NOMO-1 treated with dmso at 0.1 percent for 144 hours (cell line): Measurements from ENCODE around the gene ABR.

Experiments used
- DNase-seq: peaks from one replicate; lab custom pipeline; 2025; ENCODE audit not compliant: unreplicated experiment; lab: John Stamatoyannopoulos, UW

Gene ABR

GRCh38 chr17:1097972-1098744 is 81.6 kb downstream of the ABR start:
- DNase-seq = peak; percentile 72

- DNase-seq = no peak
These were observed 83.6 kb downstream of the ABR start for GRCh38 chr17:1096215-1096614.

- no peak for DNase-seq
These were observed 84.0 kb downstream of the ABR start for GRCh38 chr17:1095853-1096173.

DNA sequence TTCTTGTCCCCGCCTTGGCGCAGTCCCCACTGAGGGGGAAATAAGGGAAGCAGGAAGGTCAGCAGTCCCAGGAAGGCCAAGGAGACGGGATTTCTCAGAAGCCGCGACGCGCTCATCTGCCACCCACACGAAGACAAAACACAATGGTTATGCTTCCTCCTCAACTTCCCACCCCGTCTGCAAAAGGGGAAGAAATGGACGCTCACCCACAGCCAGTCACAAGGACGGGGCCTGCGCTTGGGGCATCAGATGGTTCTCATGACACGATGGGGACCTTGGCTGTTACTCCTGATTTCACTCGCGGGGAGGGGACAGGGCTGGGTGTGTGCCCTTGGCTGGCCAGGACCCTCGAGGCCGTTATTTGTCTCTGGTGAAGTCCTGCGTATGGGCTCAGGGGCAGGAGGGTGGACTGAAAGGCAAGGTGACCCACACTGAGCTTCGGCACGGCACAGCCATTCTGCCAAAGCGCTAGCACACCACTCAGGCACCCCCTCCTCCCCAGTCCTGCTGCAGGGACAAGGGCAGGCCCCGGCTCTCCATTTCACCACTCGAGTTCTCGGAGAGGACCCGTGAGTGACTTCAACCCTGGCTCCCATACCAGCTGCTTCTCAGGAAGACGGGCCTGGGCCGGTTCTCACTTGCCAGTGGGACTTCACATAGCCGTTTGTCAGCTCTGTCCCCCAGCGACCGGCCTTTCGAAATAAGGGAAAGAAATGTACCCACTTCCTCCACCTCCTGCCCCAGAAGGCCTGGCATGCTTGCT is 84.5 kb downstream of the ABR start:
- DNase-seq = peak; percentile 36

DNA sequence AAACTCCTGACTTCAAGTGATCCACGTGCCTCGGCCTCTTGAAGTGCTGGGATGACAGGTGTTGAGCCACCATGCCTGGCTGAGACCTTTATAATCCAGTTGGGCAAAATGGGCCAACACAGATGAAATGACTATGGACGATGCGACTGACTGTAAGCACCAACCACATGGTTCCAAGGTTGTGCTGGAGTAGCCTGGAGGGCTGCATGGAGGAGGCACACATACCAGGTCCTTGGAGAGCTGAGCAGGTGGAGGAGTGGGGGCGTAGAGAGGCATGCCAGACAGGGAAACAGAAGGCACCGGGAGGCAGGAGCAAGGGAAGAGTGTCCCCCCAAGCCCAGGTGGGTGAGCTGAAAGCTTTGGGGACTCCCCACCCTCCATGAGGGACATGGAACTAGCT is 85.2 kb downstream of the ABR start:
- DNase-seq = no peak

DNA sequence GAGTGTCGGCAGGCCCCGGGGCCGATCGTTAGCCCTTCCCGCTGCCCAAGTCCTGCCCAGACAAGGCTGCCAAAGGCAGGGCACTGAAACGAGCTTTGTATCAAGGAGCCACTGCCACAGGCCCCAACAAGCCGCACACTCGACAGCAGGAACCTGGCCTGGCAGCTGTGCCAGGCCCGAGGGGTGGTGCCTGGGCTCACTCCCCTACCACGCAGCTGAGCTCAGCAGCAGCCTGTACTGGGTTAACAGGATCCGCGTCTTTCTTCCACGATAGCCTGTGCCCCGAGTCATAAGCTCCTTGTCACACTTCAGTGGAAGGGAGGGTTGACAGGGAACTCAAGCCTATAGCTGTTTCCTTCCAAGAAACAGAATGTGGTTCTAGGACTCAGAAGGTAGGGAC is 87.9 kb downstream of the ABR start:
- no peak for DNase-seq

DNA sequence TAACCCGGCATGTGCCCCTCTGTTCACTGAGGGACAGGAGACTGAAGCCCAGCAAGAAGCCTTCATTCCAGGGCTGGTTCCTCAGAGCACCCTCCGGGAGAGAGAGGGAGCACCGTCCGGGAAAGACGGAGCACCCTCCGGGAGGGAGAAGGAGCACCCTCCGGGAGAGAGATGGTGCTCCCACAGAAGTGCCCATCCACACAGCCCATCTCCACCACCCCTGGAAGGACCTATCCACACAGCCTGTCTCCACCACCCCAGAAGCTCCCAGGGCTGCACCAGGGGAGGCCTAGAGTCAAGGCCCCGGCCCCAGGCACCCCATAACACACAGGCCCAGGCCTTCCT is 88.6 kb downstream of the ABR start:
- DNase-seq = no peak

GRCh38 chr17:1090465-1091189 is 89.2 kb downstream of the ABR start:
- DNase-seq = no peak

DNA sequence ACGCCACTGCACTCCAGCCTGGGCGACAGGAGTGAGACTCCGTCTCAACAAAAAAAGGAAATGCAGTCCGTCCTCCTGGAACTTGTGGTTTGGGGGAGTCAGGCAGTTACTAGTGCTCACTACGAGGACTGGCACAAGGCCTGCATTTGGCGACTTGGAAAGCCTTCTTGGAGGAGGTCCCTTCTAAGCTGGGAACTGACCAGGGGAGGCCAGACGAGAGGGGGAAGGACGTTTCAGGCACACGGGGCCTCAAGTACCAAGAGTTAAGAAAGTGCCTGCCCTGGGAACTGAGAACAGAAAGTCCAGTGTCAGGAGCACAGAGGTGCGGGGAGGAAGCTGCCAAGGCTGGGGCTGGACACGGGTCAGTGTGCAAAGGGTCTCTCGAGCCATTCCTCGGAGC is 89.9 kb downstream of the ABR start:
- DNase-seq = no peak

- DNase-seq = no peak
These were observed 92.2 kb downstream of the ABR start for GRCh38 chr17:1087381-1088241.

DNA sequence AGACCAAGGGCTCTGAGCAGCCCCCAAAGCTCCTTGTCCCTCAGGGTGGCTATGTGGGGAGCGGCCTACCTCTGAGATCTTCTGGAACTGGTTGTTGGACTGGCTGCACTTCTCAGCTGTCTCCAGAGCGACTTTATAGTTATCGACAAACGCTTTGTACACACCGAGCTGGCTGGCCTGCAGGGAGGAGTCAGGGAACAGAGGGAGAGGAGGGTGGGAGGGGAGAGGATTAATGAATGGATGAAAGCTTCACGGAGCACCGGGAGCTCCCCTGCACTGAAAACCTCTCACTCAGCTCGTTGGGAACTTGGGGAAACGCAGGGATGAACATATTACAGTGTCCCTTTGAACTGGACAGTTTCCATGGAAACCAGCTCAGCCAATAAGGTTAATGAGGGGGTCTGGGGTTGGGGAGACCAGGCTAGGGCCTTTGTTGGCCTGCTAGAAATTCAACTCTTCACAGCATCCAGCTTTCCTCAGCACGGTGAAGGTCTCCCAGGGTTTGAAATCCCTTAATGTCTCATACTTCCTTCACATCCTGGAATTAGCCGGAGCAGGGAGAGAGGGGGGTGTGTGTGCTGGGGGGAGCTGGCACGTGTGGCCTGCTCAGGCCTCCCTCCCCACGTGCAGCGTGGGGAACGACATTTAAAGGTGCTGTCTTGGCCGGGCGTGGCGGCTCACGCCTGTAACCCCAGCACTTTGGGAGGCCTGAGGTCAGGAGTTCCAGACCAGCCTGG is 96.2 kb downstream of the ABR start:
- no peak for DNase-seq

GRCh38 chr17:1082579-1082978 is 97.2 kb downstream of the ABR start:
- DNase-seq = no peak

GRCh38 chr17:1078831-1079561 is 100.8 kb downstream of the ABR start:
- no peak for DNase-seq

GRCh38 chr17:1077986-1078711 is 101.6 kb downstream of the ABR start:
- no peak for DNase-seq

DNA sequence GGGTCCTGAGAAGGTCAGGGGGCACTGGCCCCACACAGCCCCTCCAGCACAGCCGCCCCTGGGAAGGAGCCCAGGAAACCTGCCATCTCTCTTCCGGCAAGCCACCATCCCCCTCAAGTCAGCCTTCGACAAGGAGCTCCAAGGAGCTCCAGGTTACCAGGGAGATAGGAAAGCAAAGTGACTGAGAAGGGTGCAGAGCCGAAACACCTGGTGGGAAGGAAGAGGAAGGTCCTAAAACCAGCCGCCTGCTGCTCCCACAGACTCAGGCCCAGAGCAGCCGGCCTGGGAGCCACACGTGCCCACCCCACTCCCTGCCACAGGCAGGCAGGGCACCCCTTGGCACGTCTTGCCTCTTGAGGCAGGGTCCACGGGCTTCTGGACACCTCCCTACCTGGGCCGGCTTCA is 102.2 kb downstream of the ABR start:
- DNase-seq = no peak

GRCh38 chr17:1076982-1077302 is 102.8 kb downstream of the ABR start:
- DNase-seq = no peak

DNA sequence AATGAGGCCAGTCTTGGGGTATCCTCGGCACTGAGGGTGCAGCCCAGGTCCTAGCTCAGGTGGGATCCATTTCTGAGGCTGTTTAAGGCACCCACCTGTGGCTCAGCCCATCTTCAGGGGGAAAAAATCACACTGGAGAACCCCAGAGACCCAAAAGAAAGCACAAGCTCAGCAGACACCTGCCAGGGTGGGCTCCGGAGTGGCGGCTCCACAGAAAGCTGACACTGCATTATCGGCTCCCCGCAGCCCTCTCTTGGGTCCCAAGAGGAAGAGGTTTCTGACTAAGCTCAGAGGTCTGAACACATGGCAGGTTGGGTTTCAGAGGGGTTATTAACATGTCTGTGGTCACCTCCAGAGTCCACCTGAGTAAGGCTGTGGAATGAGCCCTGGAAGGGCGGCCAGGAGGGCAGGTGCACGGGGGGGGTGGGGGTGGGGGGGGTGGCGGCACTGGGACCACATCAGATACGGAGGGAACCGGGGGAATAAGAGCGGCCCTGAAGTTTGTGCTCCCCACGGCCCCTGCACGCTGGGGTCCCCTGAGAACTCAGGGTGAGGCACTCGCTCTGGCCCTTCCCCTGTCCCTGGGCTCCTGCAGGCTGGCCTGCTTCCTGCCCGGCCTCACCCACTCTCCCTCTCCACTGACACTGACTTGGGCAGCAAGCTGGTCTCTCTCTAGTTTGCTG is 103.3 kb downstream of the ABR start:
- DNase-seq = no peak

DNA sequence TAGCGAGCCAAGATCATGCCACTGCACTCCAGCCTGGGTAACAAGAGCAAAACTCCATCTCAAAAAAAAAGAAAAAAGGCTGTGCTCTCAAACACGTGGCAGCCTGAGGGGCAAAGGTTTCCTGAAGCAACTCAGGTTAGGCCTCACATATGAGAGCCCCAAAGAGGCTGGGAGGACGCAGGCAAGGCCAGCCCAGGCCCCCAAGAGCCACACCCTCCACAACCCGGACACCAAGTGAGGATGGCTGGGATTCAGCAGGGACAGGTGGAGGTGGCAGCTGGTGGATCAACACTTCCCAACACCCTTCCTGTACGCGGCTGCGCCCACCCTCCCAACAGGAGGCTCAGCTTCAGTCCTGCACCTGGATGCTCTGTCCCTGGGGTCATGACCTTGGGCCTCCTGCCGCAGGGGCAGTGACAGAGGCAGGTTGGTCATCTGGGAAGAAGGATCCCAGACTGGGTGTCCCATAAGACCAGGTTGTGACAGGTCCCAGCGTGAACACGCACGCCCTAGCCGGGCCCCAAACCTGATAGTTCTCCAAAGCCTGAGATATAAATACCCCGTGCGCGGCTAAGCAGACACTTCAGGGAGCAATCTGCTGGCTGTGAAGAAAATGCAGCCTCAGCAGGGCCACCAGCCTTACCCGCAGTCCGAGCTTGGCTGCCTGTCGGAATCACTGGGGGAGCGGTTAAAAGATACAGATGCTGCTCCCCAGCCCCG is 104.7 kb downstream of the ABR start:
- DNase-seq = no peak
